ENCODE measurements around the gene HMX1.

Gene HMX1

GRCh38 chr4:8854931-8855330 is 16.7 kb downstream of the HMX1 start:
- H3K27ac Mint-ChIP-seq: no peak overlapping the region
- DNase-seq: no peak
- peaks cover 78% of the 10 kb centered on the region for H3K27me3 Mint-ChIP-seq
- no peak overlapping the region for H3K4me3 Mint-ChIP-seq
- CTCF ChIA-PET: no interaction called here
- H3K9me3 Mint-ChIP-seq: no peaks in the 10 kb centered on the region
- no peaks in the 10 kb centered on the region for H3K36me3 Mint-ChIP-seq
- peaks cover 5% of the 10 kb centered on the region for H3K4me1 Mint-ChIP-seq

DNA sequence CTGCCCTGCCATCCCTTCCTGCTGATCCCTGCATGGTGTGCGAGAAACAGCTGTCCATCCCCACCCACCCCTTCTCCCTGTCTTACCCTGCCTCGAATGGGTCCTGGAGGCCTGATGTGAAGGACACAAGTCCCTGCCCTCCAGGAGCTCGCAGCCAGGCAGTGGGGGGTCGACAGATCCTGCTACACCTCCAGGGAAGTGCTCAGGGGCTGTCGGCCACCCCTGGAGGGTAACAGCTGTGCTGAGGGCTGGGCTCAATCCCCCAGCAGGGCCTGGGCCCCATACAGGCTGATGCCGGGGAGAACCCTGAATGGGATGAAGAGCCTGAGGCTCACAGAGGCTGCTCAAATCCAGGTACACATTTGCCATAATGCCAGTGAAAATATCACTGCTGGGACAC is 17.6 kb downstream of the HMX1 start:
- DNase-seq: no peak
- Mint-ChIP-seq H3K27me3 (peaks cover 71% of the 10 kb centered on the region), H3K27ac (no peak overlapping the region)

GRCh38 chr4:8853249-8853648 is 18.4 kb downstream of the HMX1 start:
- Mint-ChIP-seq H3K27ac (no peak overlapping the region), H3K4me3 (no peak overlapping the region), H3K9me3 (no peaks in the 10 kb centered on the region), H3K36me3 (no peaks in the 10 kb centered on the region), H3K27me3 (peaks cover 68% of the 10 kb centered on the region), H3K4me1 (peaks cover 5% of the 10 kb centered on the region)
- CTCF ChIA-PET: no interaction called here
- DNase-seq: no peak

More for the DNA sequence above, 17.6 kb downstream of the HMX1 start:
- Mint-ChIP-seq H3K4me1 (peaks cover 5% of the 10 kb centered on the region), H3K9me3 (no peaks in the 10 kb centered on the region), H3K36me3 (no peaks in the 10 kb centered on the region), H3K4me3 (no peak overlapping the region)
- CTCF ChIA-PET: no interaction called here

GRCh38 chr4:8852118-8852704 is 19.4 kb downstream of the HMX1 start:
- Mint-ChIP-seq H3K36me3 (no peaks in the 10 kb centered on the region), H3K27ac (no peak overlapping the region)

DNA sequence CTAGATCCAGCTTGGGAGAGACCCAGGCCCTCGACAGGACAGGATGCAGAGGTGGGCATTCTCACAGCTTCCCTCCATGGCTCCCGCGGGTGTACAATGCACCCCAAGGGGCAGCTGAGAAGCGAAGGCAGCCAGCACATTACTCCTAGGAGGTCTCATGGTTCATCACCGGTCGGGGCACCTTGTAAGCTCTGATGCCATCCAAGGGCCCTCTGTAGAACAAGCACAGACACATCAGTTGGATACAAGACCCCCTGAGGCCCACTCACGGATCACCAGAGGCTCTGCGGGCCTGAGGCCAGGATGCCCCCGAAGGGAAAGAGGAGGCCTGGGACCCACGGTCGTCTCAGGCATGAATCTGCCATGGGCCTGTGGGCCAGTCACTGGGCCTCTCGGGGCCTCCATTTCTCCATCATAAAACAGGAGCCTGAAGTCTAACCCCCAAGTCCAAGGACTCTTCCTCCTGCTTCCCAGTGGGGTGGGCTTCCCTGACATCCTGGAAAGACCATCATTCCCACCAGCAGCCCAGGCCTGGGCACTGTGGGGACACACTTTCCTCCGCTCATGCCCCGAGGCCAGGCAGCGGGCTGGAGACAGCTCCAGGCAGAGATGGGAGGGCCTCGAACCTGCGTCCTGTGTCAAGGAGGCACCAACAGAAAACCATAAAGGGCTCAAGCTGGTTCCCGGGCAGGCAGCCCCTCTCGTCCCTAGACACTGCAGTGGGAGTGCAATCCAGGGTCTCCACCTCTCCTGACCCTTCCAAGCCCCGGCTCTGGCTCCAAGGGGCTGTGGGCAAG is 20.1 kb downstream of the HMX1 start:
- no peak for DNase-seq
- H3K27ac Mint-ChIP-seq: no peak overlapping the region
- peaks cover under 1% of the 10 kb centered on the region for H3K4me1 Mint-ChIP-seq
- H3K27me3 Mint-ChIP-seq: peaks cover 53% of the 10 kb centered on the region
- CTCF ChIA-PET: no interaction called here
- no peak overlapping the region for H3K4me3 Mint-ChIP-seq
- H3K9me3 Mint-ChIP-seq: no peaks in the 10 kb centered on the region
- H3K36me3 Mint-ChIP-seq: no peaks in the 10 kb centered on the region

More at GRCh38 chr4:8852118-8852704, 19.4 kb downstream of the HMX1 start:
- DNase-seq: no peak
- H3K4me3 Mint-ChIP-seq: no peak overlapping the region
- peaks cover 2% of the 10 kb centered on the region for H3K4me1 Mint-ChIP-seq
- H3K27me3 Mint-ChIP-seq: peaks cover 59% of the 10 kb centered on the region
- H3K9me3 Mint-ChIP-seq: no peaks in the 10 kb centered on the region
- CTCF ChIA-PET: no interaction called here

GRCh38 chr4:8850830-8851188 is 20.8 kb downstream of the HMX1 start:
- H3K9me3 Mint-ChIP-seq: no peaks in the 10 kb centered on the region
- DNase-seq: no peak
- no peak overlapping the region for H3K4me3 Mint-ChIP-seq
- no peaks in the 10 kb centered on the region for H3K36me3 Mint-ChIP-seq
- CTCF ChIA-PET: no interaction called here
- no peaks in the 10 kb centered on the region for H3K4me1 Mint-ChIP-seq
- no peak overlapping the region for H3K27ac Mint-ChIP-seq
- H3K27me3 Mint-ChIP-seq: peaks cover 46% of the 10 kb centered on the region

GRCh38 chr4:8850074-8850829 is 21.4 kb downstream of the HMX1 start:
- Mint-ChIP-seq H3K4me1 (no peaks in the 10 kb centered on the region), H3K9me3 (no peaks in the 10 kb centered on the region), H3K4me3 (no peak overlapping the region), H3K27ac (no peak overlapping the region), H3K27me3 (peaks cover 41% of the 10 kb centered on the region), H3K36me3 (no peaks in the 10 kb centered on the region)
- CTCF ChIA-PET: no interaction called here
- no peak for DNase-seq

DNA sequence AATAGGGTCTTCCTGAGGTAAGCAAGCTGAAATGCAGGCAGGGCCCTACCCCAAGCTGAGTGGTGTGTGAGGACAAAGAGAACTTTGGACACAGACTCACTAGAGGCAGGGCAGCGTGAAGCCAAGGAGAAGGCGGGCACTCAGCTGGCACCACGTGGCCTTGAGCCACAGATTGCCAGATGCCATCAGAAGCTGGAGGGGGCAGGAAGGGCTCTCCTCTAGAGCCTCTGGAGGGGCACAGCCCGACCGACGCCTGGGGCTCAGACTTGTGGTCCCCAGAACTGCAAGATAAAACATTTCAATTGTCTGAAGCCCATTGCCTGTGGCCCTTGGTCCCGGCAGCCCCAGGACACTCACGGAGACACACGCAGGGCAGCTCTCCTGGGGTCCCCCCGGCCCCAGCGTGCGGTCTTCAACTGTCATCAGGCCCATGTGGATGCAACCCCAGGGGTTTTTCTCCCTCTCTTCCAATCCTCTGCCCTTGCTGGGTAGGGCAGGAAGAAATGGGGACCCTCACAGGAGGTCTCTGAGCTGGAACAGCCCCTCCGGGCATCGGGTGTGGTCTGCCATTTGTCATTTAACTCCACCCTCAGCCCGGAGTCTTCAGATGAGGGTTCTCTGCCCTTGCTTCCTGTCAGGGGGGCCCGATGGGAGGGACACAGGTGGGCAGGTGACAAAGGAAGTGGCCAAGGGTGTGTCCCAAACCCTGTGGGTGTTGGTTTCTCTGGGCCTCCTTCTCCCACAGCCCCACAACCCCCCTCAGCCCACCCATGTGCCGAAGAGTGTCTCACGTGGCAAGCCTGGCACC is 22.2 kb downstream of the HMX1 start:
- Mint-ChIP-seq H3K36me3 (no peaks in the 10 kb centered on the region), H3K4me1 (no peaks in the 10 kb centered on the region)

GRCh38 chr4:8848507-8849265 is 23.0 kb downstream of the HMX1 start:
- Mint-ChIP-seq H3K4me3 (no peak overlapping the region), H3K27me3 (peaks cover 25% of the 10 kb centered on the region), H3K36me3 (no peaks in the 10 kb centered on the region), H3K27ac (no peak overlapping the region), H3K9me3 (peaks cover under 1% of the 10 kb centered on the region), H3K4me1 (no peaks in the 10 kb centered on the region)
- CTCF ChIA-PET: no interaction called here
- DNase-seq: peak; percentile 8

More for the DNA sequence above, 22.2 kb downstream of the HMX1 start:
- CTCF ChIA-PET: no interaction called here
- no peak overlapping the region for H3K4me3 Mint-ChIP-seq
- DNase-seq: peak; percentile 11
- H3K27ac Mint-ChIP-seq: no peak overlapping the region
- peaks cover 33% of the 10 kb centered on the region for H3K27me3 Mint-ChIP-seq
- no peaks in the 10 kb centered on the region for H3K9me3 Mint-ChIP-seq

- Mint-ChIP-seq H3K27ac (no peak overlapping the region), H3K36me3 (no peaks in the 10 kb centered on the region), H3K27me3 (peaks cover 16% of the 10 kb centered on the region), H3K4me3 (no peak overlapping the region), H3K9me3 (peaks cover 1% of the 10 kb centered on the region), H3K4me1 (no peaks in the 10 kb centered on the region)
- CTCF ChIA-PET: no interaction called here
- no peak for DNase-seq
Observed at GRCh38 chr4:8847764-8848163, 23.9 kb downstream of the HMX1 start.

DNA sequence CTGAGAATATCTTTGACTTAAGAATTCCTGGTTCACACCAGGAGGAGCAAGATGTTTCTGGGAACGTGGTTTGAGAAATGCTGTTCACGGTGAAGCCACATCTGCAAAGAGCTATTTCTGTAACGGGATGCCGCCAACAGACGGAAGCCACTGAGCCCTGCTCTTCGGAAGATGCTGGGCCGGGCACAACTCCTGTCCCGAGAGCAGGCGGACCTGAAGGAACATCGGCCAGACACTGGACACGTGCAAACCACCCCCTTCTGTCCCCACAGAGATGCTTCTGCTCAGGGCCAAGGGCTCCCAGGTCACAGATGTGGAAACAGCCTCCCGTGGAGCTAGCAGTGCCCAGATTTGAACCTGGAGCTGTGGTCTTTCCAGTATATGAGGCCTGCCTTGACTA is 24.3 kb downstream of the HMX1 start:
- Mint-ChIP-seq H3K4me1 (no peaks in the 10 kb centered on the region), H3K4me3 (no peak overlapping the region), H3K27ac (no peak overlapping the region), H3K27me3 (peaks cover 14% of the 10 kb centered on the region), H3K9me3 (peaks cover 1% of the 10 kb centered on the region), H3K36me3 (no peaks in the 10 kb centered on the region)
- no peak for DNase-seq
- CTCF ChIA-PET: no interaction called here

GRCh38 chr4:8846826-8847225 is 24.8 kb downstream of the HMX1 start:
- DNase-seq: peak; percentile 7
- Mint-ChIP-seq H3K9me3 (peaks cover 1% of the 10 kb centered on the region), H3K36me3 (no peaks in the 10 kb centered on the region), H3K27ac (no peak overlapping the region), H3K4me1 (no peaks in the 10 kb centered on the region), H3K27me3 (peaks cover 14% of the 10 kb centered on the region), H3K4me3 (no peak overlapping the region)
- CTCF ChIA-PET: no interaction called here

GRCh38 chr4:8846046-8846720 is 25.5 kb downstream of the HMX1 start:
- Mint-ChIP-seq H3K4me3 (no peak overlapping the region), H3K9me3 (peaks cover 1% of the 10 kb centered on the region), H3K4me1 (no peaks in the 10 kb centered on the region), H3K27ac (no peak overlapping the region), H3K36me3 (no peaks in the 10 kb centered on the region), H3K27me3 (peaks cover 14% of the 10 kb centered on the region)
- DNase-seq: peak; percentile 5
- CTCF ChIA-PET: no interaction called here
